Panc1 (cell line): Measurements from ENCODE around the gene CCR7. TPM values are rescaled to one million over a fixed set of nuclear protein-coding genes. Genes with fewer than 3 reads are reported as not detected.

Experiments used
- ATAC-seq: fragments of 200-7000 bp; cut with Tn5 transposase; 2 replicates; pipeline ENCODE4 v1.9.1; 2020; ENCODE audit warnings: mild to moderate bottlenecking, moderate library complexity
- BruUV-seq: library from RNA; stranded (reverse); fragments of 400-500 nt; replicated peaks from 2 replicates; lab custom pipeline; 2021; lab: Mats Ljungman, UMichigan
- CTCF ChIA-PET: fragments of 300-600 bp; sonication (Branson Sonifier 250); formaldehyde crosslinking; loops from one replicate; lab custom pipeline; 2022; ENCODE audit warnings: antibody characterized with exemption; lab: Charles Lee
- POLR2A ChIA-PET: fragments of 300-600 bp; sonication (Branson Sonifier 250); formaldehyde crosslinking; loops from one replicate; lab custom pipeline; 2022; ENCODE audit warnings: antibody characterized with exemption; lab: Charles Lee
- DNase-seq: peaks from one replicate; pipeline ENCODE4 v3.0.0-alpha.2; 2010; ENCODE audit warnings: low read depth, low spot score
- H3K27ac ChIP-seq: 2 replicates; pipeline ENCODE4 v1.5.1; 2011; ENCODE audit warnings: mild to moderate bottlenecking, low read length, inconsistent platforms
- H3K27me3 ChIP-seq: fragments of 200-500 bp; sonication (Bioruptor generic); 2 replicates; pipeline ENCODE4 v1.6.0; 2014; ENCODE audit warnings: low read length, inconsistent platforms; ENCODE audit not compliant: control insufficient read depth, insufficient read depth
- H3K36me3 ChIP-seq: fragments of 200-500 bp; sonication (Bioruptor generic); 2 replicates; pipeline ENCODE4 v1.5.1; 2014; ENCODE audit warnings: inconsistent platforms, mild to moderate bottlenecking, low read length, moderate library complexity; ENCODE audit not compliant: control insufficient read depth, insufficient read depth
- H3K4me1 ChIP-seq: 2 replicates; pipeline ENCODE4 v1.5.1; 2011; ENCODE audit warnings: inconsistent platforms, mild to moderate bottlenecking, low read length, moderate library complexity; ENCODE audit not compliant: control insufficient read depth, insufficient read depth
- H3K4me3 ChIP-seq, 2 experiments: 2 replicates each; pipeline ENCODE4 v1.5.1; 2011 to 2012; ENCODE audit warnings: low read depth in 2 of 2, low read length in 2 of 2, mild to moderate bottlenecking in 2 of 2, inconsistent platforms in 1 of 2, moderate library complexity in 1 of 2
- H3K9me3 ChIP-seq: fragments of 200-500 bp; sonication (Bioruptor generic); 2 replicates; pipeline ENCODE4 v1.5.1; 2014; ENCODE audit warnings: low read depth, mild to moderate bottlenecking, inconsistent platforms, low read length, moderate library complexity; ENCODE audit not compliant: control insufficient read depth, insufficient read depth
- CTCF ChIP-seq: fragments of 450-650 bp; IDR thresholded peaks from 2 replicates; pipeline ENCODE4 v1.5.1; 2017; ENCODE audit warnings: mild to moderate bottlenecking
- POLR2AphosphoS5 ChIP-seq: IDR thresholded peaks from 2 replicates; pipeline ENCODE4 v1.6.1; 2012; ENCODE audit warnings: mild to moderate bottlenecking, low read depth, low read length, moderate library complexity
- REST ChIP-seq, 2 experiments: IDR thresholded peaks; 2 replicates each; pipeline ENCODE4 v1.6.1; 2011 to 2012; ENCODE audit warnings: low read depth in 2 of 2, control low read depth in 1 of 2, low read length in 1 of 2, mild to moderate bottlenecking in 1 of 2, moderate library complexity in 1 of 2; ENCODE audit not compliant: insufficient read depth in 1 of 2
- SIN3A ChIP-seq: IDR thresholded peaks from 2 replicates; pipeline ENCODE4 v1.6.1; 2012; ENCODE audit warnings: low read depth, mild to moderate bottlenecking, low read length, moderate library complexity, borderline replicate concordance; ENCODE audit not compliant: insufficient read depth
- TCF7L2 ChIP-seq: IDR thresholded peaks from 2 replicates; pipeline ENCODE4 v1.6.1; 2011; ENCODE audit warnings: mild to moderate bottlenecking, low read depth, low read length, inconsistent platforms
- in situ Hi-C: cut with HindIII; loops from 2 replicates; pipeline ENCODE4 v1.10.0; 2016; ENCODE audit warnings: low sequenced_read_pairs, low pct_unique_long_range_greater_than_20kb
- intact Hi-C: fragments of 100-400 bp; cut with micrococcal nuclease; formaldehyde crosslinking; loops from one replicate; pipeline ENCODE4 v1.10.0; 2022; ENCODE audit not compliant: unreplicated experiment
- total RNA-seq: library from RNA; stranded (reverse); gene quantifications from one replicate; pipeline ENCODE4 v1.2.1, GENCODE V29; 2021; ENCODE audit not compliant: unreplicated experiment

CCR7 gene
- total RNA-seq, 1 experiment from 2014 or later, result 0.44 TPM

GRCh38 chr17:40604327-40605080 lies 39.2 kb upstream of the CCR7 start:
- Histone ChIP-seq H3K27ac (no peak overlapping the region), H3K36me3 (no peaks in the 10 kb centered on the region), H3K4me1 (no peaks in the 10 kb centered on the region), H3K9me3 (no peaks in the 10 kb centered on the region), H3K27me3 (no peaks in the 10 kb centered on the region), H3K4me3 (no peak overlapping the region)
- DNase-seq (no peak), ATAC-seq (no peak)
- CTCF ChIA-PET, result no interaction called here
- intact Hi-C loops, result no loop called here
- in situ Hi-C loops, result no loop called here
- POLR2A ChIA-PET, result no interaction called here
- no peak for TF ChIP-seq REST (IDR thresholded peaks at IDR 0.05; ENCODE audit: insufficient read depth in 1 of 2, low read depth in 2 of 2, low read length in 1 of 2)
- TF ChIP-seq TCF7L2, result no peak
- no peak for TF ChIP-seq POLR2AphosphoS5
- TF ChIP-seq CTCF, result no peak
- TF ChIP-seq SIN3A, result no peak
- BruUV-seq, result no TSS peak

GRCh38 chr17:40602445-40603443 lies 37.5 kb upstream of the CCR7 start:
- intact Hi-C loops, result no loop called here
- Histone ChIP-seq H3K4me3 (no peak overlapping the region), H3K9me3 (no peaks in the 10 kb centered on the region), H3K27ac (no peak overlapping the region), H3K4me1 (no peaks in the 10 kb centered on the region), H3K36me3 (no peaks in the 10 kb centered on the region), H3K27me3 (no peaks in the 10 kb centered on the region)
- ChIA-PET POLR2A (no interaction called here), CTCF (interaction anchor here (0.7 kb wide), 1 partner anchor 292 kb away, joined by 3 read pairs; no protein-coding TSS in a partner anchor)
- BruUV-seq, result no TSS peak
- in situ Hi-C loops, result no loop called here
- ATAC-seq (no peak), DNase-seq (no peak)
- TF ChIP-seq POLR2AphosphoS5, result no peak
- TF ChIP-seq REST (IDR thresholded peaks at IDR 0.05; ENCODE audit: insufficient read depth in 1 of 2, low read depth in 2 of 2, low read length in 1 of 2), result no peak
- no peak for TF ChIP-seq CTCF
- no peak for TF ChIP-seq TCF7L2
- no peak for TF ChIP-seq SIN3A
